ENCODE measurements around the gene LZTS3.
"Not testable (repeated sequence)": the region's sequence is repeated elsewhere in the genome, so short reads cannot be mapped to it uniquely, and the experiment has no call there.

LZTS3 gene

DNA sequence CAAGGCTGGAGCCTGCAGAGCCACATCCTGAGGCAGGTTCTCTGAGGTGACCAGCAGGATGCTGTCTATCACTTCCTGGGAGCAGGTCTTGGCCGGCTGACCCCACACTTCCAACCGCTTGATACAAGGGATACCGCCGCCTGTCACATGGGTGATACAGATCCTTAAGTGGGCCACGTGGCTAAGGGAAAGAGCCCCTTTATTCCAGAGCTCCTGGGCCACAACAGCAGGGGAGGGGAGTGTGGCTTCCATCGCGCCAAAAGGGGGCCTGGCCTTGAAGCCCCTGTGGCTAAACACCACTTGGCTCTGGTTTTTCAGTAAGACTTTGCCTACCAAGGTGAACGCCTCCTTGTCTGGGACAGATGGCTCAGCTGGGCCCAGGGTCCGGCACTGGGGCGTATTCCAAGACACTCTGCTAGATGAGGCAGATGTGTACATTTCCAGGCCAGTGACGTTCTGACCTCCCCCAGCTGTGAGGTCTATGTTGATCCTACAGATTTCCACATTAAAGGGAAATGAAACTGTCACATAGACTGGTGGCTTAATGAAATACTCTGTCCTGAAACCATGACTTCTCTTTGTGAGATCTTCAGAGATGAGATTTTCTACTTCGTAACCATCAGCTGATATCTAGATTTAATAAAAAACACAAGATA is 51.3 kb downstream of the LZTS3 start:
- Histone ChIP-seq H3K27me3 (ENCODE audit: low read depth, low read length) (no peaks in the 10 kb centered on the region), H3K27ac (ENCODE audit: low read length) (no peak overlapping the region), H3K4me3 (ENCODE audit: low read length) (no peak overlapping the region), H3K9ac (ENCODE audit: low read length) (no peak overlapping the region), H3K79me2 (ENCODE audit: low read length) (no peaks in the 10 kb centered on the region), H3K36me3 (replicated peaks; ENCODE audit: low read depth, low read length) (peaks cover 31% of the 10 kb centered on the region), H3K4me1 (ENCODE audit: low read length) (no peaks in the 10 kb centered on the region), H4K20me1 (ENCODE audit: insufficient read depth, low read length) (no peaks in the 10 kb centered on the region), H2AFZ (ENCODE audit: low read depth, low read length) (no peak overlapping the region), H3K4me2 (ENCODE audit: low read length) (no peak overlapping the region), H3K9me3 (ENCODE audit: insufficient read depth, low read length) (peaks cover 16% of the 10 kb centered on the region)
- no peak for TF ChIP-seq EZH2phosphoT487 (IDR thresholded peaks at IDR 0.05; ENCODE audit: low read depth)
- TF ChIP-seq, protein P1, sequence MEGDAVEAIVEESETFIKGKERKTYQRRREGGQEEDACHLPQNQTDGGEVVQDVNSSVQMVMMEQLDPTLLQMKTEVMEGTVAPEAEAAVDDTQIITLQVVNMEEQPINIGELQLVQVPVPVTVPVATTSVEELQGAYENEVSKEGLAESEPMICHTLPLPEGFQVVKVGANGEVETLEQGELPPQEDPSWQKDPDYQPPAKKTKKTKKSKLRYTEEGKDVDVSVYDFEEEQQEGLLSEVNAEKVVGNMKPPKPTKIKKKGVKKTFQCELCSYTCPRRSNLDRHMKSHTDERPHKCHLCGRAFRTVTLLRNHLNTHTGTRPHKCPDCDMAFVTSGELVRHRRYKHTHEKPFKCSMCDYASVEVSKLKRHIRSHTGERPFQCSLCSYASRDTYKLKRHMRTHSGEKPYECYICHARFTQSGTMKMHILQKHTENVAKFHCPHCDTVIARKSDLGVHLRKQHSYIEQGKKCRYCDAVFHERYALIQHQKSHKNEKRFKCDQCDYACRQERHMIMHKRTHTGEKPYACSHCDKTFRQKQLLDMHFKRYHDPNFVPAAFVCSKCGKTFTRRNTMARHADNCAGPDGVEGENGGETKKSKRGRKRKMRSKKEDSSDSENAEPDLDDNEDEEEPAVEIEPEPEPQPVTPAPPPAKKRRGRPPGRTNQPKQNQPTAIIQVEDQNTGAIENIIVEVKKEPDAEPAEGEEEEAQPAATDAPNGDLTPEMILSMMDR (IDR thresholded peaks at IDR 0.05; ENCODE audit: low read depth, low read length), result no peak

DNA sequence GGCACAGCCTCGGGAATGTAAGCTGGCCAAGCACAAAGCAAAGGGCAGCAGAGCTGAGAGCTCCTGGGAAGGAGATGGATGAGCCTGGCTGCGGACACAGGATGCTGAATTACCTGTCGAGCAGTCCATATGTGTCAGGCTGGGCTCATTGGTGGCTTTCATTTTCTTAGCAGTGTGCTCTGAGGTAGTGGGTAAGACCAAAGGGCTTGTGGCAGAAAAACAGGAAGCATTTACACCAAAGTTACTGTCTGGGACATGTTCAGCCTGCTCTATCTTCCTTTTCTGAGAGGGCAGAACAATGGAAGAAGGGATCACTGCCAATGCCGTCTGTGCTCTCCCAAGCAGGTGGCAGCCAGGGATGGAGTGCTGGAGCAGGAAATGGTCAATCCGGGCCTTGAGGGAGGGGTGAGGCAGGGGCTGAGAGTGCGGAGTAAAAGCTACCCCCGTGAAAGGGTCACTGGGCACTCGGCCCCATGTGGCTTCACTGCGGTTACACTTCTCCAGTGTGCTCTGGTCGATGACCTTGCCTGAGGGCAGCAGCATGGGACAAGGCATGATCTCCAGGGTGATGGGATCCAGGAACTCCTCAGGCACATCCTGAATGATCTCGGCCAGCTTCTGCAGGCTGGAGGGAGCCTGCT is 52.0 kb downstream of the LZTS3 start:
- Histone ChIP-seq H3K4me3 (ENCODE audit: low read length) (no peak overlapping the region), H3K4me1 (ENCODE audit: low read length) (no peaks in the 10 kb centered on the region), H3K4me2 (ENCODE audit: low read length) (no peak overlapping the region), H3K27me3 (ENCODE audit: low read depth, low read length) (no peaks in the 10 kb centered on the region), H3K36me3 (replicated peaks; ENCODE audit: low read depth, low read length) (peaks cover 31% of the 10 kb centered on the region), H3K9ac (ENCODE audit: low read length) (no peak overlapping the region), H3K79me2 (ENCODE audit: low read length) (no peaks in the 10 kb centered on the region), H3K27ac (ENCODE audit: low read length) (no peak overlapping the region), H3K9me3 (ENCODE audit: insufficient read depth, low read length) (peaks cover 16% of the 10 kb centered on the region), H4K20me1 (ENCODE audit: insufficient read depth, low read length) (no peaks in the 10 kb centered on the region), H2AFZ (ENCODE audit: low read depth, low read length) (no peak overlapping the region)
- TF ChIP-seq, protein P1 (IDR thresholded peaks at IDR 0.05; ENCODE audit: low read depth, low read length), result no peak
- no peak for TF ChIP-seq EZH2phosphoT487 (IDR thresholded peaks at IDR 0.05; ENCODE audit: low read depth)

DNA sequence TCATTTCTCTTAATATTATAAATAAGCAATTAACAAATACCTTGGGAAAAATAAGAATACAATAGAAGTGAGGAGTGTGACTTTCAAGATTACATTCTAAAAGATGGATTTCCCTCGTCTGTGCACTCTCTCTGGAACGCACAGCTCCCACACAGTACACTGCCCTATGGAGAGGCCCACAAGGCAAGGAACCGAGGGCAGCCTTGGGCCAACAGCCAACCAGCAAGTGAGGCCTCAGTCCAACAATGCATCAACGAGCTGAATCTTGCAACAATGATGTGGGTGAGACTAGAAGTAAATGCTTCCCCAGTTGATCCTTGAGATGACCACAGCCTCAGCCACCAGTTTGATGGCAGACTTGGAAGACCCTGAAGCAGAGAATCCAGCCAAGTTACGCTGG is 54.3 kb downstream of the LZTS3 start:
- Histone ChIP-seq H3K36me3 (replicated peaks; ENCODE audit: low read depth, low read length) (peaks cover 35% of the 10 kb centered on the region), H3K9me3 (ENCODE audit: insufficient read depth, low read length) (peaks cover 16% of the 10 kb centered on the region), H4K20me1 (ENCODE audit: insufficient read depth, low read length) (peaks cover 4% of the 10 kb centered on the region; the same call in 1 of the 2 replicates), H3K79me2 (ENCODE audit: low read length) (no peaks in the 10 kb centered on the region; the same call in 1 of the 2 replicates), H3K9ac (ENCODE audit: low read length) (no peak overlapping the region), H3K4me2 (ENCODE audit: low read length) (no peak overlapping the region), H3K27ac (ENCODE audit: low read length) (no peak overlapping the region), H3K27me3 (ENCODE audit: low read depth, low read length) (no peaks in the 10 kb centered on the region), H3K4me1 (ENCODE audit: low read length) (no peaks in the 10 kb centered on the region), H3K4me3 (ENCODE audit: low read length) (no peak overlapping the region), H2AFZ (ENCODE audit: low read depth, low read length) (no peak overlapping the region)
- no peak for TF ChIP-seq EZH2phosphoT487 (IDR thresholded peaks at IDR 0.05; ENCODE audit: low read depth)
- TF ChIP-seq, protein P1 (IDR thresholded peaks at IDR 0.05; ENCODE audit: low read depth, low read length), result no peak

DNA sequence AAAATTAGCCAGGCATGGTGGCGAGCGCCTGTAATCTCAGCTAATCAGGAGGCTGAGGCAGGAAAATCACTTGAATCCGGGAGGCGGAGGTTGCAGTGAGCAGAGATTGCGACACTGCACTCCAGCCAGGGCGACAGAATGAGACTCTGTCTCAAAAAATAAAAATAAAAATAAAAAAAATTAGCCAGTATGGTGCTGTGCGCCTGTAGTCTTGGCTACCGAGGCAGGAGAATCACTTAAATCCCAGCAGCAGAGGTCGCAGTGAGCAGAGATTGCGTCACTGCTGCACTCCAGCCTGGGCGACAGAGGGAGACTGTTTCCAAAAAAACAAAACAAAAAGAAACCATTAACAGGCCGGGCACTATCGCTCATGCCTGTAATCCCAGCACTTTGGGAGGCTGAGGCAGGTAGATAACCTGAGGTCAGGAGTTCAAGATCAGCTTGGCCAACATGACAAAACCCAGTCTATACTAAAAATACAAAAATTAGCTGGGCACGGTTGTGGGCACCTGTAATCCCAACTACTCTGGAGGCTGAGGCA is 55.4 kb downstream of the LZTS3 start:
- H3K9me3 ChIP-seq (ENCODE audit: insufficient read depth, low read length); H3K4me3 ChIP-seq (ENCODE audit: low read length); H3K79me2 ChIP-seq (ENCODE audit: low read length); H3K9ac ChIP-seq (ENCODE audit: low read length); H2AFZ ChIP-seq (ENCODE audit: low read depth, low read length); H3K27ac ChIP-seq (ENCODE audit: low read length); H4K20me1 ChIP-seq (ENCODE audit: insufficient read depth, low read length); H3K27me3 ChIP-seq (ENCODE audit: low read depth, low read length); H3K4me2 ChIP-seq (ENCODE audit: low read length); H3K4me1 ChIP-seq (ENCODE audit: low read length): not testable (repeated sequence)
- H3K36me3 ChIP-seq (replicated peaks; ENCODE audit: low read depth, low read length), result peaks cover 25% of the 10 kb centered on the region

Measured in OCI-LY3 (cell line).